HG03039 (cell line): ENCODE data around the gene SLC2A11.
A peak's percentile ranks its signal among the peaks of the same experiment; 100 is the strongest.

ENCODE experiments used
- ATAC-seq: cut with Tn5 transposase; IDR thresholded peaks from one replicate; pipeline ENCODE4 v1.9.1; 2021; ENCODE audit warnings: mild to moderate bottlenecking, moderate library complexity; ENCODE audit not compliant: unreplicated experiment

Gene SLC2A11

DNA sequence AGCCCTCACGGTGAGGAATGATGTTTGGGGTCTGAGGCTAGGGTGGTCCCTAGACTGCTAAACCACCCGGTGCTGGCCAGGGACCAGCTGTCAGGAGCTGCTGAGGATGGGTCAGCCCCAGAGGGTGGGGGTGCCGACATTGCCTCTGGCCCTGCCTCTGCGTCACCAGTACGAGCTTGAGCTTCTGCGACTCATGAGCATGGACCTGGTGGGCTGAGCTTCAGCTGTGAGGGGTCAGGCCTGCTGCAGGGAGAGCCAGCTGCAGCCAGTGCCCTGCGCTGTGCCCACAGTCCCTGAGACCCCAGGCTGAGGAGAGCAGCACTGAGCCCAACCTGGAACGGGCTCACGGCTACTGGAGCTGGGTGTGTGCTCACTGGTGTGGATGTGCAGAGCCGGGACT, 25.9 kb upstream of the SLC2A11 start:
- ATAC-seq = no peak

DNA sequence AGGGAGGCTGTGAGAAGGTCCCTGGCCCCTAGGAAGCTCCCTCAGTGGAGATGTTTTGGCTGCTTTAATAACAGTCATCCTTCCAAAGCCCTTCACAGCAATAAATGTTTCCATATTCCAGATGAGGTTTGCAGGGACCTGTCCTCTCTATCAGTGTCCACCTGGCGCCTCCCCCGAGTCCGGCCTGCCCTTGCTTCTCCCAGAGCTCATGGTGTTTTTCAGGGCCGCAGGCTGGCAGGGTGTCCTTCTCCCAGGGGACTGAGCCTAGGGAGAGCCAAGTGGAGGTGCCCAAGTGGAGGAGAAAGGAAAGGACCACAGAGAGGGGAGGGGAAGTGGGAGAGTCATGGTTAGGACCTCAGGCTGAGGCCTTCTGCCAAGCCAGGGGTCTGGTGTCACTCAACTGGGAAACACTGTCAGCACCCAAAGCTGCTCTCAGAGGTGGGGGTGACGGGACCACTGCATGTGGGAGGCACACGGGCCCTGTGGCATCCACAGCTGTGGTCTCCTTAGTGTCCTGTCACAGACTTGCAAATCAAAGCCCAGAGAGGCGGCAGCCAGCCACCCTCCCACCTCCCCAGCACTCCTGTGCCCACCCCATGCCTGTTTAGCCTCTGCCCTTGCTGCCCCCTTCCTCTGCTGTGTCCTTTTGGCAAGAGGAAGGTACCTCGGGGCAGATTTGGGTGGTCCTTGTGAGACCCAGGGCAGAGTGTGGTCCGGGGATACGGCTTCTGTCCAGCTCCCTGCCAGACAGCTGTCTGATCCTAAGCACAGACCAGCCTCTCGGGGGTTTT, 25.3 kb upstream of the SLC2A11 start:
- ATAC-seq = no peak

DNA sequence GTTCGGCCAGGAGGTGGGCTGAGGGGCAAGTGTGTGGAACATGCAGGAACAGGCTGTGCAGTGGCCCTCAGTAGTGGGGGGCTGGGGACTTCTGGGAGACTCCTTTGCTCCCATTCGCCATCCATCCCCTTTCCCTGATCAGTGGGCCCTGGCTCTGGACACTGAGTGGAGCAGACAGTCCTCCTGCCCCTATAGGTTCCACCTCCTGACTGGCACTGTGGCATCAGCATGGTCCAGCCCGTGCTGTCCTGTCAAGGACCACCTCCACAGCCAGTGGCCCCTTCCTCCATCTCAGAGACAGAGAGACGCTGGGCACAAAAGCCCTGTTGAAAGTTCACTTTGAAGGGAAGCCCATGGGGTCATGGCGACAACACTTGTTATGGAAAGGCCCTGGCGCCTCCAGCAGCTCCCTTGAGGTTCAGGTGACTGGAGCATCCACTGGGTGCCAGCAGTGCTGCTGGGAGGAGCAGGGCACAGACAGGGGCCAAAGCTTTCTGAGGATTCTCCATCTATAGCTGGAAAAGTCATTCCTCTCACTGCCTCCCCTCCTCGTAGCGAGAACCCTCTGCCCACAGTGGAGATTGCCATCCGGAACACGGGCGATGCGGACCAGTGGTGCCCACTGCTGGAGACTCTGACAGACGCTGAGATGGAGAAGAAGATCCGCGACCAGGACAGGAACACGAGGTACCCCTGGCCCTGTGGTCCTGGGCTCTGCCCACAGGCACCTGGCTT, 24.5 kb upstream of the SLC2A11 start:
- no peak for ATAC-seq

DNA sequence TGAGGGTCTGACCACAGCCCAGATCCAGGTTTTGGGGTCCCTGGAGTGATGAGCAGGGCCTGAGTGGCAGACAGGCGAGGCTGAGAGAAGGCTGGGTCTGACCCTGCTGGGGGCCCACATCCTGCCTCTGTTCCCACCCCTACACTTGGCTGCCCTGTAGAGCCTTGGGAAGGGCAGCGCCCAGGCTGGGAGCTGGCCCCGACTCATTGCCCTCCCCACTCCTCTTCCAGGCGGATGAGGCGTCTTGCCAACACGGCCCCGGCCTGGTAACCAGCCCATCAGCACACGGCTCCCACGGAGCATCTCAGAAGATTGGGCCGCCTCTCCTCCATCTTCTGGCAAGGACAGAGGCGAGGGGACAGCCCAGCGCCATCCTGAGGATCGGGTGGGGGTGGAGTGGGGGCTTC, 23.8 kb upstream of the SLC2A11 start:
- ATAC-seq = no peak

DNA sequence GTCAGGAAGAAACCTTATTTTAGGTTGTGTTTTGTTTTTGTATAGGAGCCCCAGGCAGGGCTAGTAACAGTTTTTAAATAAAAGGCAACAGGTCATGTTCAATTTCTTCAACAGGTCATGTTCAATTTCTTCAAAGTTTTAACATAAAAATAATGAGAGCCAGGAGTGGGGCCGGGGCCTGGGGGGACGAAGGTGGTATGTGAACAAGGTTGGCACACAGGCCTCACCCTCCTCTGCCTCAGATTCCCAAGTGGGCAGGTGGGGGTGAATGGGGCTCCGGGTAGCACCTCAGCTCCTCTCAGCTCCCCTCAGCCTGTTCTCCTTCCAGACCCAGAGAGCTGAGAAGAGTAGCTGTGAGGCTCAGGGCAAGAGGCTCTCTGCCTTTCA, 23.3 kb upstream of the SLC2A11 start:
- no peak for ATAC-seq

DNA sequence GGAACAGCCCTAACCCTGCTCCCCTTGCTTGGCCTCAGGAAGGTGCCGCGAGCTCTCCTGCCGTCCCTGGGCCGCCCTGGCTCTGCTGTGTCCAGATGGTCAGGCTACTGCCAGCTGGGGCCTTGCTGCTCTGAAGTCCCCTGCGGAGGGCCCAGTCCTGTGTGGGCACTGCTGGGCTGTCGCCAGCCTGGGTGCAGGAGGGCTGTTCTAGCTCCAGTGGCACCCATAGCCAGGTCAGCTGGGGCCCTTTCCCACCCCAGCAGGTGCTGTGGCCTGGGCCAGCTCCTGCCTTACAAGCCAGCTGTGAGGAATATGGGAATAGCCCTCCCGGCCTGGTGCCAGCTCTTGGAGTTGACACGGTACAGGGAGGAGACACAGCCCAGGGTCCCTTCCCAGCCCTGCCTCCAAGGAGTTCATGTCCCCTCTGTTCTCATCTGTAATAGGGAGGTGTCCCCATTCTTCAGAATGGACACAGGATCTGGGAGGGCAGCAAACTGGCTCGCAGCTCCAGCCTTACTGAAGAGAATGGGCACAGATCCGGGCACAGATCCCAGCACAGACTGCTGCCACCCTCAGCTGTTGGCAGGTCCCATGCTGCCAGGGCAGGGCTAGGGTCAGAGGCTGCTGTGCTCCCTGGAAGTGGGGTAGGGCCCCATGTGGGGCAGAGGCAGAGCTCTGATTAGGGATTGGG, 22.7 kb upstream of the SLC2A11 start:
- ATAC-seq = no peak

DNA sequence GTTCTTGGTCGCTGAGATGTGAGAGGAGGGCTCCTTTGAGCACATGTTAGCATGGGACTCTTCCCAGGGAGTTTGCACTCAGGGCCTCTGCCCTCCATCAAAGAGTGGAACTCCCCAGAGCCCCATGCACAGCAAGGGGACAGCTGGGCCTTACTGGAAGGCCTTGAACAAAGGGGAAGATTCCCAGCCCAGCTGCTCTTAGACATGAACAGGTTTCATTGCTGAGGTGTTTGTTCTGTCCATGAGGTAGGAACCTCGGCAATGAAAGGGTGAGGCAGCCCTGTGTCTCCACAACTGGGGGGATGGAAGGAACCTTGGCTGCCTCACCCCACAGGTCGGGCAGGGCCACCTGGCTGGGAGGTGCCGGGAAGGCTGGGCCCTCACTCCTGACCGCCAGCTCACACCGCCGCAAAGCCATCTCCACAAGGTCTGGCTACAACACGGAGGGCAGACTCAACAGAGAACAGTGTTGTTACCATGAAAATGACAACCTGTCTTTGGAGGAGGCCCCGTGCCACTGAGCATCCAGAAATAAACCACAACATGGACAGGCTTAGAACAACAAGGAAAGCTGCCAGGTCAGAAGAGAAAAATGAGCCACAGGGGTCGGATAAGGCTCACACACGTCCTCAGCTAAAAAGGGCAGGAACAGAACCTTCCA, 22.1 kb upstream of the SLC2A11 start:
- ATAC-seq = no peak

DNA sequence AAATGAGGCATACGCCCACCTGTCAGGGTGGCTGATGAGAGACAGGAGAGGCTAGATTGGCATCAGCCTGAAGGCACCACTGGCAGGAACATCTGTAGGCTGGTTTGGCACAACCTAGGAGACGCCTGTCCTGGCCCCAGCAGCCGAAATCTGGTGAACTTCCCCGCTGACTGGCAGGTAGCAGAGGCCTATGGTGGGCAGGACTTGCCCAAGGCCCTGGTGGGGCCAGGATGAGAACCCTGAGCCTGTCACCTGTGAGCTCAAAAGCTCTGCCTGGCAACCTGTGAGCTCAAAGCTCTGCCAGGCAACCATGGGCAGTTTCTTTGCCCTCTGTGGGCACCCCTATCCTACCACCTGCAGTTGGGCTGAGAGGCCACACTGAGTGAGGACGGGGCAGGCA, 21.4 kb upstream of the SLC2A11 start:
- ATAC-seq = no peak

DNA sequence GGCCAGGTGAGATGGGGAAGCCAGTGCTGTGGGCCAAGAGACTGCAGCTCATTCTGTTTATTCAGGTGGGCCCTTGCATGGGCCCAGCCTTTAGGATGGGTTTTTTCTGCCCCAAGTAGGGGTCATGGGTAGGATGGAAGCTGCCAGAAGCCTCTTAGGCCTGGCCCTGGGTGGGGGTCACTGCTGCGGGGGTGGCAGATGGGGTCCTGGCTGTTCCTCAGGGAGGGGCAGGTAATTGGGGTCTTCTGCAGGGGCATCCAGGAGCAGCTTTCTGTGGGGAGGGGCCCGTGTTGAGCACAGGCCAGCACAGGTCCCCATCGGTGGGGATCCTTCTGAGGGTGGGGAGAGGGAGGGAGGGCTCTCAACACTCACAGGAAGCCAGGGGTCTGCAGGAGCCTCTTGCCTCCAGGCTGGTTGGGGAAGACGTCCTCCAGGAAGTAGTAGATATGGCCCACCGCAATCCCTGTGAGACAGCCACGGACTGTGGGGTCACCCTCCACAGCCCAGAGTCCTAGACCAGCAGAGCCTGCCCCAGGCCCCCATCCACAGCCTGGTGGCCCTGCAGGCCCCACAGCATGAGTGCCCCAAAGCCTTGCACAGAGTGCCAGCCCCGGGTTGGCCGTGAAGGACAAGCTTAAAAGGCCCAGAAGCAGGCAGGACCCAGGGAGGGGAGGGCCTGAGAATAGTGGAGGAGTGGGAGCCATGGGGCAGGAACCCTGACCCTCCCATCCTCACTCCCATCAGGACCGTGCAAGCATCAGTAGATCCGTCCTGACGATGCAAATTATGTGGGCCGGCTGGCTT, 20.8 kb upstream of the SLC2A11 start:
- ATAC-seq = no peak

DNA sequence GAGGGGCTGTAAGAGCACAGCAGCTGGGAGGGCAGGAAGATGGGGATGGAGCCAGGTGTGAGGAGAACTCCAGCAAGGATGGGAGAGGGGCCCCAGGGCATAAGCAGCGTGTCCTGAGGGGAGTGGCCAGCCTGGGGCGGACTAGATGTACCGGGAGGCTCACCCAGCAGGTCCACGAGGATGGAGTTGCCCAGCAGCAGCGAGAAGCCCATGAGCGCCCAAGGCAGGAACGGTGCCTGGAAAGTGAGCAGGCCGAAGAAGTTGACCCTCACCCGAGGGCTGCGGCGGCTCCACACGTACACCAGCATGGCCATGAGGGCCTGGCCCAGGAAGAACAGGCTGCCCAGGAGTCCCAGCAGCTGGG, 20.2 kb upstream of the SLC2A11 start:
- no peak for ATAC-seq

DNA sequence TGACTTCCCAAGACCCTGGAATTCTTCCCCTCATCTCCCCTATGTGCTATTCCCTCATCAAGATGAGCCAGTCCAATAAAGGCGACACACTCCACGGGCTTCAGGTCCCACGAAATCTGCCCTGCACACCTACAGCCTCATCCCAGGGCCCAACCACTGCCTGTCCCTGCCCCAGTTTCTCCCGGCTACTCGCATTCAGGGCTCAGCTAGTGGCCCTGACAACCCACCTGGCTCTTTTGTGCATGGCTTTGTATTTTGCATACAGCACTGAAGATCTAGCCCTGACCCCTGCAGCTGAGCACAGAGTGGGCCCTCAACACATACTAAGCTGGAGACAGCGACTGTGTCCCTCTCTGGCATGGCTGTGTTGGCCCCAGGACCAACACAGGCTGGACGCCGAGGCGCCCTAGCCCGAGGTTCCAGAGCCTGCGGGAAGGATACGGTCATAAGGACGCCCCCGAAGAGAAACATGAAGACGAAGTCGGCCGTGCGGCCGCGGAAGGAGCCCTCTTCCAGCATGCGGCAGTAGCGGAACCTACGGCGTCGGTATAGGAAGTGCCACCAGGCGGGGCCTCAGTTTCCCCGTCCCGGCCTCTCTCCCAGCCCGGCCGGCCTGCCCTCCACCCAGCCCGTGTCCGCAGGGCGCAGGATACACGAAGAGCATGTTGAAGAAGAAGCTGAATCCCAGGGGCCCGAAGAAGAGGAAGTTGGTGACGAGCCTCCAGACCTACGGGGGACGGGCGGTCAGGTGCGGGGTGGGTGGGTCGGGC, 19.6 kb upstream of the SLC2A11 start:
- no peak for ATAC-seq

DNA sequence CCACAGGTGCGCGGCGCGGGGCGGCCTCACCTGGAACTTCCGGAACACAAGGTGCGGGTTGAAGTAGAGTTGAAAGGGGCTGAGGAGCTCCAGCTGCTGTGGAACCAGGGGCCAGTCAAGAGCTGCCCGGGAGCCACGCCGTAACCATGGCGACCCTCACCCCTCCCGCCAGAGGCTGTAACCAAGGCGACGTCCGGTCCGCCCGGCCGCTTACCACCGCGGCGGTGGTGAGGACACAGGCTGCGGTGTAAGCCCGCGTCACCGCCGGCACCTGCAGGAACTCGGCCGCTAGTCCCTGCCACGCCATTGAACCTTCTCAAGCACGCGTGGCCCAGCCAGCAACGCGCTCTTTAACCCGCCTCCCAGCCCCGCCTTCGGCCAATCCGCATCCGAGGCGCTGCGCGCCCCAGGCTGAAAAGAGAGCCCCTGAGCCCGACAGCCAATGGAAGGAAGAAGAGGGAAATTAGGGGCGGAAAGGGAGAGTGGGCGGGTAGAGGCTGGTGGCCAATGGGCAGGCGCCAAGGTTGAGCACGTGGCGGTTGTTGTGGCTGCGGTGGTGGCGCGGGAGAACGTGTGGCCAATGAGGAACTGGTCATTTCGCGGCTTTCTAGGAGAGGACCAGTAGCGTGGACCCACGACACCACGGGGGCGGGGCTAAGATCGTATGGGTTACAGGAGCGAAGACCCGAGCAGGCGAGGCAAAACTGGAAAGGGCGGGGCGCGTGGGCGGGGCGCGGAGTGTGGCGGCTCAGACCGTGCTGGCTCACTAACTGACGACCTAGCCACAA, 18.8 kb upstream of the SLC2A11 start, which contains the start of gene DERL3:
TSS of gene DERL3 (minus strand) at position 326 of the 788 bp plus-strand sequence. CDS start at position 307, 19 bp downstream.
- ATAC-seq = peak; percentile 66

DNA sequence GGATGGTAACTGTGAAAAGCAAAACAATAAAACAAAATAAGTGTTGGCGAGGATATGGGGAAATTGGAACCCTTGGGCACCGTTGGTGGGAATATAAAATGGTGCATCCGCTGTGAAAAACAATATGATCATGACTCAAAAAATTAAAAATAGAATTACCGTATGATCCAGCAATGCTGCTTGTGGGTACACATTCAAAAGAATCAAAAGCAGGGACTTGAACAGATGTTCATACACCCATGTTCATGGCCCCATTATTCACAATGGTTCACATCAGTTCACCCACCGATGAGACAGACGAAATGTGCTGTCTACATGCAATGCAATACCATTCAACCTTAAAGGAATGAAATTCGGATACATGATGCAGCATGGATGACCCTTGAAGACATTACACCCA, 17.6 kb upstream of the SLC2A11 start:
- no peak for ATAC-seq

DNA sequence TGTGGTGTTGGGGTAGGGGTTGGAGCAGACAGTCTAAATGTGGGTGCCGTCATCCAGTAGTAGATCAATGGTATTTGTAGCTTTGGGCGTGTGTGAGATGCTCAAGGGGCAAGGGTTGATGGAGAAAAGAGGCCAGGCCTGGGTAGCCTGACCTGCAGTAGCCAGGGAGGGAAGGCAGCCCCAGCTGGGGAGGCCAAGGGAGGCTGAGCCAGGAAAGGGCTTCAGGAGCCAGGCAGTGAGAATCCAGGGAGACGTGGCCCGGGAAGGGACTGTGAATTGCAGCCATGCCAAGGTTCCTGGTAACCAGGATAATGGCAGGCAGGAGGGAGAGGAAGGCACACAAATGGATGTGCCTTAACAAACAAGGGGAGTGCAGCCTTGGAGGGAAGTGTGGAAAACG, 16.4 kb upstream of the SLC2A11 start:
- ATAC-seq = no peak

DNA sequence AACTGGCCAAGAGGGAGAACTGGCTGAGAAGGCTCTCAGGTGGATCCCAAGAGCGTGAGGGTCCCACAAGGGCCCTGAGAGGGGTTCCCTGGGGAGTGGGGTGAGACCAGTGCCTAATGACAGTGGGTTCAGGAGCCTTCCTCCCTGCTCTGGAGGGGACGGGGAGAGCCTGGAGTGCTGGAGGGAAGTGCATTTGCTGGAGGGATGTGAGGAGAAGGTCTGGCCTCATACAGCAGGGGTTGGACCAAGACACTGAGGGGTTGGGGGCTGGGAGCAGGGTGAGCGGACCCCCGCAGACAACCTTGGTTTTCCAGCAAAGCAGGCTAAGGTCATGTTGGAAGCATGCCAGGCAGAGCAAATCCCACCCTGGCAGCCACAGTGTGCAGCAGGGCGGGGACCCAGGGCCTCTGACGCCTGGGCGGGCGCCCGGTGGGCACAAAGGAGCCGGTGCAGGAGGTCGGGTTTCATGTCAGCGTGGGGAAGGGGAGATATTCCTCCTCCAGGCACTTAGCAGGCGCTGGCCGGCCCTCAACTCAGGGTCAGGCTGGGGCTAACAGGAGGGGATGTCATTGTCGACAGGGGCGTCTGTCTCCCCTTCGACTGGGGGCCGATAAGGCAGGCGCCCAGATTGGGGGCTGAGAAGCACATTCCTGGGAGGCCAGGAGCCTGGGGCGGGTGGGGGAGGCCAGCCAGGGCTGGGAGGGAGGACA, 15.8 kb upstream of the SLC2A11 start:
- ATAC-seq = no peak

DNA sequence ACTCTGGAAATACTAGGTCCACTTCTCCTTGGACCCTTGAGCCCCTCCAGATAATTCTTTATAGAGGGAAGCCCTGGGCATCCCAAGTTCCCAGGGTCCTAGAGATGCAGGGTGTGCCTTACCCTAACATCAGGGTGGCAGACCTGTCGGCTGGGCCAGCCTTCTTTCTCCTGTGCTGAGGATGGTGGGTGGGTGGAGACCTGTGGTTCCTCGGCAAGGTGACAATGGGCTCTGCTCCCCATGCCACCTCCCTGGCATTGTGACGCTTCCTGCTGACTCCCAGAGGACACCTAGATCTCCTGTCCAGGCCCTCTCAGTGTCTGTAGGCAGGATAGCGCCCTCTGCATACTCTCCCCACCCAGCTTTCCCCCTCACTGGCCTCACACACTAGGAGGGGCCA, 15.1 kb upstream of the SLC2A11 start:
- ATAC-seq = no peak

DNA sequence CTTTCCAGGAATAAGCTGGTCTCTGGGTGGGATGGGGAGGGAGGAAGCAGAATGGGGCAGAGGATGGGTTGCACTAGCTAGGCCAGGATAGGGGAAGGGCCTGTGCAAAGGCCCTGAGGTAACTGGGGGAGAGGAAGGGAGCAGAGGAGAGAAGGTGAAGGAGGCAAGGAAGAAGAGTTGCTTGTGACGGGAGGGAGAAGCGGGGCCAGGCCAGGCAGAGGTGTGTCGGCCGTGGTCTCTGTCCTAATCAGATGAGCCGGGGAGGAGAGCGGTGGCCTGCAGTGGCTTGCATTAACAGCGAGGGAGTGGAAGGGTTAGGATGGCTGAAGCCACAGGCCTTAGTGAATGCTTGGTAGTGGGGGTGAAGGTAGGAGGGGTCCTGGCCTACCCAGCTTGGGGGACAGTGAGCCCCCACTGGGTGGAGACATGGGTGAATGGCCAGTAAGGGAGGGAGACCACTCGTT, 12.9 kb upstream of the SLC2A11 start:
- ATAC-seq = no peak
